GM23248 (cell line): Measurements from ENCODE around the gene SYF2.

Experiments used
- EZH2 ChIP-seq: fragments of 200-600 bp; sonication (generic); IDR thresholded peaks from 2 replicates; pipeline ENCODE4 v1.6.1; 2018; ENCODE audit warnings: antibody characterized with exemption, mild to moderate bottlenecking; ENCODE audit not compliant: insufficient read depth, poor library complexity, severe bottlenecking
- EZH2phosphoT487 ChIP-seq: fragments of 200-600 bp; sonication (generic); IDR thresholded peaks from 2 replicates; pipeline ENCODE4 v1.6.1; 2018; ENCODE audit warnings: antibody characterized with exemption, moderate library complexity, mild to moderate bottlenecking, low read depth; ENCODE audit not compliant: insufficient read depth

- TF ChIP-seq EZH2 (no peak), EZH2phosphoT487 (no peak)
Measured at GRCh38 chr1:25204797-25205480, 27.4 kb downstream of the SYF2 start.
